Measurements from ENCODE around the gene KRTAP12-3. TPM values are rescaled to one million over a fixed set of nuclear protein-coding genes. Genes with fewer than 3 reads are reported as not detected.
"Not testable (repeated sequence)": the region's sequence is repeated elsewhere in the genome, so short reads cannot be mapped to it uniquely, and the experiment has no call there.

The KRTAP12-3 gene
- total and polyA plus RNA-seq, 4 donors, result not detected

GRCh38 chr21:44644878-44645277 is 12.9 kb upstream of the KRTAP12-3 start:
- no peak for TF ChIP-seq YY1 (IDR thresholded peaks at IDR 0.05)
- TF ChIP-seq HNF4A (conservative IDR thresholded peaks at IDR 0.05), result no peak
- no peak for TF ChIP-seq GABPA (IDR thresholded peaks at IDR 0.05 in 1 of 2, conservative IDR thresholded peaks at IDR 0.05 in 1 of 2)
- TF ChIP-seq HNF4G (IDR thresholded peaks at IDR 0.05), result no peak
- TF ChIP-seq TAF1 (conservative IDR thresholded peaks at IDR 0.05), result no peak
- no peak for TF ChIP-seq NR2F2 (IDR thresholded peaks at IDR 0.05)
- no peak for TF ChIP-seq REST (IDR thresholded peaks at IDR 0.05)
- no peak for TF ChIP-seq FOXA2 (IDR thresholded peaks at IDR 0.05)
- no peak for TF ChIP-seq FOXA1 (IDR thresholded peaks at IDR 0.05)
- no peak for TF ChIP-seq JUND (IDR thresholded peaks at IDR 0.05)
- no peak for TF ChIP-seq ZBTB33 (IDR thresholded peaks at IDR 0.05)
- no peak for TF ChIP-seq CTCF (IDR thresholded peaks at IDR 0.05; ENCODE audit: low read depth, low read length, missing input control)
- TF ChIP-seq SP1 (IDR thresholded peaks at IDR 0.05), result no peak
- no peak for TF ChIP-seq ATF3 (IDR thresholded peaks at IDR 0.05)
- no peak for TF ChIP-seq RXRA (IDR thresholded peaks at IDR 0.05)
- TF ChIP-seq MAX (IDR thresholded peaks at IDR 0.05), result no peak
- no peak for TF ChIP-seq RAD21 (IDR thresholded peaks at IDR 0.05)
- TF ChIP-seq EGR1 (IDR thresholded peaks at IDR 0.05; ENCODE audit: low read depth in 2 of 2), result no peak
- peaks cover 0 to 11% (median 4%) of the 10 kb centered on the region in 4 donors for H3K9me3 ChIP-seq (ENCODE audit: control insufficient read depth in 4 of 4, low read length in 3 of 4)
- no peaks in the 10 kb centered on the region for H3K36me3 ChIP-seq (ENCODE audit: control insufficient read depth in 4 of 4, insufficient read depth in 3 of 4, low read depth in 1 of 4, low read length in 3 of 4)
- H3K4me1 ChIP-seq (ENCODE audit: control insufficient read depth in 4 of 4, insufficient read depth in 4 of 4, low read length in 3 of 4), result no peaks in the 10 kb centered on the region
- H3K27me3 ChIP-seq (ENCODE audit: control insufficient read depth in 4 of 4, insufficient read depth in 4 of 4, low read length in 3 of 4), result no peaks in the 10 kb centered on the region
- no peak overlapping the region for H3K27ac ChIP-seq (ENCODE audit: low read depth in 1 of 2, low read length in 2 of 2)
- H3K9ac ChIP-seq (ENCODE audit: low read depth in 1 of 2, low read length in 2 of 2), result no peak overlapping the region
- DNase-seq (ENCODE audit: low spot score), result no peak
- H3K4me3 ChIP-seq (ENCODE audit: low read depth in 1 of 3, low read length in 3 of 3), result no peak overlapping the region
- 42% methylated on average over 2 of the region's 2 CpGs for WGBS

GRCh38 chr21:44646366-44647221 is 11.1 kb upstream of the KRTAP12-3 start, which contains the start of gene KRTAP10-11:
Gene KRTAP10-11, plus strand, starts transcription at chr21:44646414. Its CDS starts 45 bp downstream, at chr21:44646459.
- DNase-seq (ENCODE audit: low spot score), result not testable (repeated sequence)

More at GRCh38 chr21:44646366-44647221, 11.1 kb upstream of the KRTAP12-3 start, which contains the start of gene KRTAP10-11:
- not testable (repeated sequence) for H3K27me3 ChIP-seq (ENCODE audit: control insufficient read depth in 4 of 4, insufficient read depth in 4 of 4, low read length in 3 of 4); H3K4me3 ChIP-seq (ENCODE audit: low read depth in 1 of 3, low read length in 3 of 3); H3K9ac ChIP-seq (ENCODE audit: low read depth in 1 of 2, low read length in 2 of 2); H3K4me1 ChIP-seq (ENCODE audit: control insufficient read depth in 4 of 4, insufficient read depth in 4 of 4, low read length in 3 of 4); H3K27ac ChIP-seq (ENCODE audit: low read depth in 1 of 2, low read length in 2 of 2); H3K36me3 ChIP-seq (ENCODE audit: control insufficient read depth in 4 of 4, insufficient read depth in 3 of 4, low read depth in 1 of 4, low read length in 3 of 4)
- 76% methylated on average over 21 of the region's 21 CpGs for WGBS
- peaks cover 0 to 11% (median 3%) of the 10 kb centered on the region in 4 donors for H3K9me3 ChIP-seq (ENCODE audit: control insufficient read depth in 4 of 4, low read length in 3 of 4)

Data from liver (tissue), 9 donors.